DMS 273 (cell line): Measurements from ENCODE around the gene ENHO.
"Not testable (repeated sequence)": the region's sequence is repeated elsewhere in the genome, so short reads cannot be mapped to it uniquely, and the experiment has no call there.

Source experiments
- DNase-seq: peaks from one replicate; lab custom pipeline; 2025; ENCODE audit not compliant: unreplicated experiment; lab: John Stamatoyannopoulos, UW

Gene ENHO

GRCh38 chr9:34532041-34532440 lies 9.3 kb upstream of the ENHO start:
- not testable (repeated sequence) for DNase-seq

- DNase-seq = no peak
These were observed 3.2 kb upstream of the ENHO start for GRCh38 chr9:34526026-34526425.

- no peak for DNase-seq
These were observed 1.6 kb upstream of the ENHO start for GRCh38 chr9:34524349-34524748.

GRCh38 chr9:34522091-34522887 lies 501 bp downstream of the ENHO start:
- peak; percentile 28 for DNase-seq

GRCh38 chr9:34521406-34522045 lies 1.3 kb downstream of the ENHO start:
- no peak for DNase-seq

- no peak for DNase-seq
These were observed 2.0 kb downstream of the ENHO start for GRCh38 chr9:34520505-34521385.

GRCh38 chr9:34520096-34520495 lies 2.7 kb downstream of the ENHO start:
- DNase-seq = no peak

GRCh38 chr9:34519321-34520020 lies 3.3 kb downstream of the ENHO start:
- no peak for DNase-seq

- DNase-seq = no peak
These were observed 3.9 kb downstream of the ENHO start for GRCh38 chr9:34518896-34519295.

GRCh38 chr9:34518110-34518616 lies 4.6 kb downstream of the ENHO start:
- DNase-seq = no peak

- no peak for DNase-seq
These were observed 5.6 kb downstream of the ENHO start for GRCh38 chr9:34517185-34517584.

GRCh38 chr9:34515959-34516358 lies 6.8 kb downstream of the ENHO start:
- DNase-seq = no peak

GRCh38 chr9:34514816-34515215 lies 8.0 kb downstream of the ENHO start:
- DNase-seq = no peak

- no peak for DNase-seq
These were observed 8.4 kb downstream of the ENHO start for GRCh38 chr9:34514401-34514800.

GRCh38 chr9:34513567-34514214 lies 9.1 kb downstream of the ENHO start:
- peak; percentile 65 for DNase-seq

- no peak for DNase-seq
These were observed 10.4 kb downstream of the ENHO start for GRCh38 chr9:34512131-34513078.

GRCh38 chr9:34510497-34511468 lies 12.0 kb downstream of the ENHO start:
- DNase-seq = peak; percentile 63

GRCh38 chr9:34508951-34509350 lies 13.8 kb downstream of the ENHO start:
- no peak for DNase-seq
